K562 (cell line): Measurements from ENCODE around the gene DOCK7. TPM values are rescaled to one million over a fixed set of nuclear protein-coding genes. Genes with fewer than 3 reads are reported as not detected.
A peak's percentile ranks its signal among the peaks of the same experiment; 100 is the strongest.

Experiments used
- BCL6 ChIP-seq: fragments of 250-450 bp; sonication (Bioruptor Pico); IDR thresholded peaks from 2 replicates; pipeline ENCODE4 v1.4.0; 2020
- CGGBP1 ChIP-seq: fragments of 250-450 bp; sonication (Bioruptor Pico); IDR thresholded peaks from 2 replicates; pipeline ENCODE4 v1.9.0; 2021; ENCODE audit warnings: mild to moderate bottlenecking
- CHAMP1 ChIP-seq: fragments of 450-650 bp; IDR thresholded peaks from 2 replicates; pipeline ENCODE4 v1.6.1; 2016; ENCODE audit warnings: mild to moderate bottlenecking
- DIDO1 ChIP-seq: fragments of 450-650 bp; IDR thresholded peaks from 2 replicates; pipeline ENCODE4 v1.6.1; 2016; ENCODE audit warnings: low read depth, missing biosample characterization, missing genetic modification characterization
- ELK3 ChIP-seq: fragments of 450-650 bp; formaldehyde crosslinking; IDR thresholded peaks from 2 replicates; pipeline ENCODE4 v1.4.0; 2020; ENCODE audit warnings: mild to moderate bottlenecking
- HDAC6 ChIP-seq: IDR thresholded peaks from 2 replicates; pipeline ENCODE4 v1.6.1; 2012; ENCODE audit warnings: low read depth, mild to moderate bottlenecking, control low read depth, inconsistent platforms, low read length, moderate library complexity
- HDGF ChIP-seq: fragments of 450-650 bp; IDR thresholded peaks from 2 replicates; pipeline ENCODE4 v1.6.1; 2016
- LARP7 ChIP-seq: fragments of 450-650 bp; IDR thresholded peaks from 2 replicates; pipeline ENCODE4 v1.6.1; 2016
- MGA ChIP-seq: fragments of 450-650 bp; IDR thresholded peaks from 2 replicates; pipeline ENCODE4 v1.6.1; 2016; ENCODE audit warnings: mild to moderate bottlenecking, moderate library complexity
- NELFE ChIP-seq: IDR thresholded peaks from 2 replicates; pipeline ENCODE4 v1.6.1; 2011; ENCODE audit warnings: mild to moderate bottlenecking; ENCODE audit not compliant: insufficient read depth, insufficient read length
- PHF20 ChIP-seq: fragments of 450-650 bp; IDR thresholded peaks from 2 replicates; pipeline ENCODE4 v1.6.1; 2018; ENCODE audit not compliant: partially characterized antibody
- PTTG1 ChIP-seq: fragments of 450-650 bp; IDR thresholded peaks from 2 replicates; pipeline ENCODE4 v1.6.1; 2016; ENCODE audit warnings: low read depth, mild to moderate bottlenecking, missing genetic modification characterization, missing compliant biosample characterization
- SMARCE1 ChIP-seq: fragments of 450-650 bp; IDR thresholded peaks from 2 replicates; pipeline ENCODE4 v1.7.1; 2016; ENCODE audit warnings: mild to moderate bottlenecking
- ZFX ChIP-seq: sonication (generic); formaldehyde crosslinking; IDR thresholded peaks from 2 replicates; pipeline ENCODE4 v1.8.0; 2022; ENCODE audit warnings: mild to moderate bottlenecking, missing genetic modification reagents, moderate library complexity
- polyA plus RNA-seq, 8 experiments: library from polyadenylated mRNA; depleted of rRNA in 4 of 8; stranded (reverse) in 5 of 8; unstranded in 3 of 8; fragments of >200 nt; fragmentation: Nextera tagmentation in 2 of 8; fragmentation: Illumina TruSeq in 1 of 8; extraction: Ambion mirVana in 2 of 8; extraction: Trizol in 1 of 8; gene quantifications; 2 replicates each; pipeline versions ENCODE4 v1.2.1 to v1.2.3, GENCODE V29; 2011 to 2014; ENCODE audit warnings: inconsistent platforms in 1 of 8, missing spikeins in 1 of 8
- total RNA-seq, 7 experiments: library from RNA; depleted of rRNA in 6 of 7; stranded (reverse); fragments of >200 nt in 6 of 7; fragmentation: Illumina TruSeq in 2 of 7; extraction: Trizol in 2 of 7; gene quantifications; 2 replicates each; pipeline versions ENCODE4 v1.2.1 to v1.2.3, GENCODE V29; 2011 to 2021; ENCODE audit warnings: low replicate concordance in 1 of 7

DOCK7 gene
- total and polyA plus RNA-seq, 9 of the 15 experiments (the other 6 are each of a cell fraction or from before 2014, with no cell fraction given) = 4.9 to 35.1 (median 12.6) TPM

GRCh38 chr1:62687903-62688686, at the start of gene DOCK7 (continued):
- TF ChIP-seq MGA = no peak
- peak; percentile 91 for TF ChIP-seq ZFX (CRISPR knock-in tag)
- no peak for TF ChIP-seq ELK3 (CRISPR knock-in tag)
- no peak for TF ChIP-seq CGGBP1 (CRISPR knock-in tag)
- TF ChIP-seq PHF20 = peak; percentile 39
- no peak for TF ChIP-seq BCL6 (CRISPR knock-in tag)
- TF ChIP-seq PTTG1 (tag) = no peak
- no peak for TF ChIP-seq NELFE
- peak; percentile 34 for TF ChIP-seq SMARCE1
- no peak for TF ChIP-seq HDGF
- no peak for TF ChIP-seq LARP7
- no peak for TF ChIP-seq CHAMP1
- TF ChIP-seq DIDO1 (tag) = no peak
- TF ChIP-seq HDAC6 = no peak
